NCI-H2081 treated with DMSO at 0.1 percent for 48 hours (cell line): ENCODE data around the gene C1orf116.

ENCODE experiments used
- DNase-seq: peaks from one replicate; lab custom pipeline; 2025; lab: John Stamatoyannopoulos, UW

Gene C1orf116

DNA sequence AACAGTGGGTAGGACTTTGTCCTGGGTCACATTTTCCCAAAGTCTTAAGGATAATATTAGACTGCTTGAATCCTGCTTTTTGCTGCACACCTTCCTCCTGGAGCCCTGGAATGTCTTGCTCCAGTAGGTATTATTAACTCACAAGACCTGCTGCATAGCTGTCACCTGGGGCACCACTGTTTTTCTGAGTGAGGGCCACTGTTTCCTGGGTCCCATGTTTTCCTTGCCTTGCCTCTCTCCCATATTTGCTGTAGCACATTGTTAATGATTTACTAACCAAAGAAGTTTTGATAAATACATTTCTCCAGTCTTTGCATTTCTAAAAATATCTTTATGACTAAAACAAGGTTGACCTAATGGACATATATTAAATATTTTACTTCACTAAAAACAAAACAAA is 39.8 kb downstream of the C1orf116 start:
- DNase-seq = no peak

DNA sequence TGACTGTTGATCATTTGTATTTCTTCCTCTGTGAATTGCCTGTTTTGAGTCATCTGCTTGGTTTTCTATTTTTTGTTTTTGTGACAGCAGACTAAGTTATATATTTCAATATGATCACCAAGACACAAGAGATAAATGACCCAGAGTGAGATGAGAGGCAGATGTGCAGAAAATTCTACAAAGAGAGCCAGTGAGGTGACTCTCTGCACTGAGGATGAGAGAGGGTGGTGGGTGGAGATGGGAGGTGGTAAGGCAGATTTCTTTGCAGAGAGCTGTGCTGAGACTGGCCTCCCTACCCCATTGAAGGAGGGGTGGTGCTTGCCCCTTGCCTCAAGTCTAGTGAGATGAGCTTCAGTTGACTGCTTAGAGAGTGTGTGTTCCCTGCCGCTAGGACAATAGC is 44.7 kb downstream of the C1orf116 start:
- no peak for DNase-seq

DNA sequence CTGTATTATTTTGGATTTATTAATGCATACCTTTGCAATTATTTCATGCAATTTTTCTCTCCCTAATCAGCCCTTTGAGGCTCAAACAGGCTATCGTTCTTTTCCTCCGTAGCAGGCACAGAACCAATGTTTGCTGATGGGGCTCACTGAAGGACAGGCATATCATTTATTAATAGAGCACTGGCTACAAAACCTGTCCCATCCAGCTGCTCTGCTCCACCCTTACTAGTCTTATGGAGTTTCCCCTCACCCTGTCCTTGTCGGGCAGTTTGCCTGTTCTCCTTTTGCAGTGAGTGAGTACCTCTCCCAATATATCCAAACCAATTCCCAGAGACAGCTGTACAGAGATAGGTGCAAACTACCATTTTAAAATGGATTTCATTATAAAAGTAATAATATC is 45.7 kb downstream of the C1orf116 start:
- DNase-seq = no peak

DNA sequence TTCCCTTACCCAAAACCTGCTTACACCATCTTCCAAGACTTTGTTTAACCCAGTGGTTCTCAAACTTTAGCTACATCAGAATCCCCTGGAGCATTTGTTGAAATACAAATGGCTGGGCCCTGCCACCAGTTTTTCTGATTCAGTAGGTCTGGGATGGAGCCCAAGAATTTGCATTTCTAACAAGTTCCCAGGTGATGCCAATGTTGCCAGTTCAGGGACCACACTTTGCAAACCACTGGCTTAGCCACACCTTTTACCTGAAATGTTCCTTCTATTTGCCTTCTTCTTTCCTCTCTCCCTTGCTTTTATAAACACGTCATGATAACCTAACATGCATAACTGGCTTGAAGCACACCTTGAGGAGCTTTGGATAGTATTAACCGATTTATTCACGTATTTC is 46.2 kb downstream of the C1orf116 start:
- no peak for DNase-seq

DNA sequence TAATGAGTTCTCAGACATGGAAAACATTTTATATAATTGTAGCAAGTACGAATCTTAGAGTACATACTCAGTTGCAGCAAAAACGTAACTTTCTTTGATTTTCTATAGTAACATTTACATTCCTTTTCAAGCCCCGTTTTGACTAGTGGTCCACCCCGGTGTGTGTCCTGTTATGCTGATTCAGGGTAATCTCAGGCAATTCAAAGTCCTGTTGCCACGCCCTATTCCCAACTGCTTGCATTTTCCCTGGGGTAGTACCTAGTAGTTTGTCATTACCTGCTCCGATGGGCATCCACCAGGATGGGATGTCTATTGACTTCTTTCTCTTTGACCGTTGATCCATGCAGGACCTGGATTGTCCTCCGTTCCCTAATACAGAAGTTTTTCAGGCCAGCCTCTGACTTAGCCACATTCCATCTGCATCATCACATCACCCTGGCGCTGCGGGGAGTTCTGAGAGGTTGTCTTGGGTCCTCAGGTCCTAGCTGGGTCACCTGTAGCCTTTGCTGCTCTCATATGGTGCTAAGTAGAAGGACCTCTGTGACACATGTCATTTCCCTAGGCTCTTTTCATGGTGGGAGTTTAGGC is 47.3 kb downstream of the C1orf116 start:
- no peak for DNase-seq

DNA sequence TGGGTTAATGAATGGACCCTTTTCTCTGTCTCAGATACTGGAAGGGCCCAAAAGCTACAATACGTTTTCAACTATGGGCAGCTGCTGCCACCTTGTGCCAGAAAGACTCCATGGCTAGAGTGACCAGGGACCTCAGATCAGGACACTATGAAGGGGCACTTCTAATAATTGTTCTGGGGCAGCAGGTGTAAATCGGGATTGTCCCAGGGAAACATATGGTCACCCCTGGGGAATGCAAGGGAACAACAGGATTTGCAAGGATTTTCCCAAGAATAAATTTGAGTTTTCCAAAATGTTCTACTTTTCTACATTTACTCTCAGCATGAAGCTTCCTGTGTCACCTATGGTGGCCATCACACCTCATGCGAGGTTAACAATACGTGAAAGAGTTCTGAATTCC is 50.3 kb downstream of the C1orf116 start:
- DNase-seq = no peak

DNA sequence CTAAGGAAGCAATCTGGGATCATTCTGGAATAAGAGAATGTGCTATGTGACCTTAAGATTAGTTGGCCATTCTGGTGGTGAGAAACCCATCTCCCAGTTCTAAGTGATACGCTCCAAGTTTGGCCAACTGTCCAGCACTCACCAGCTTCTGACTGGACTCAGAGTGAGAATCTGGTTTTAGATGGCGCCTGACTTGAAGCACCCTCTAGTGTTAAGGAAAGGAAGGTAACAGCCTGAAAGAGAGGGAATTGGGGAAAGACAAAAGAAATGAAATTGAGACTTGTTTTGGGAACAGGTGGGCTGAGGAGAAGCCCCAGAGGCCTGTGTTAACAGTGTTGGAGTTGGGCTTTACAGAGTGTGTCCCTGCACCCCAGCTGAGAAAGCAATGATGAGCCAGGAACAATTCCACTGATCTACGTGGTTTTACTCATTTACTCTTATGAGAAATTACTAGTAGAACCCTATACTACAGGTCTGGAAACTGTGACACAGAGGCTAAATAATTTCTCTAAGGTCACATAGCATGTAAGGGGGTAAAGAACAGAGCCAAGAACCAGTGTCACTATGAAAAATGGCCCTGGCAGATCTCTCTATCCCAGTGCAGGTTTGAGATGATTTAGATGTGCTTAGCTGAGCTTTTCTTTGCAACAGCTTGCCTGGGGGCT is 53.0 kb downstream of the C1orf116 start:
- DNase-seq = no peak

DNA sequence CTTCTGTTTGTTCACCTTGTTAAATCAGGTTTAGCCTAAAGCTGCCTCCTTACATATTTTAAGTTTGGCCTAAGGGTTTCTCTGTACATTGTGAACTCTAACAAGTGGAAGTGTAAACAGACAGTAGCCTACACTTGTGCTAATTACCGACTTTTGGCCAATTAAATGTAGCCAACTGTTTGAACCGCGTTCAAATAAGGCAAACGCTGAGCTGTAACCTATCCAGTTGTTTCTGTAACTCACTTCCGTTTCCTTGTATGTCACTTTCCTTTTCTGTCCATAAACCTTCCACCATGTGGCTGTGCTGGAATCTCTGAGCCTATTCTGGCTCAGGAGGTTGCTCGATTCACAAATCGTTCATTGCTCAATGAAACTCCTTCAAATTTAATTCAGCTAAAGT is 54.3 kb downstream of the C1orf116 start:
- DNase-seq = no peak

DNA sequence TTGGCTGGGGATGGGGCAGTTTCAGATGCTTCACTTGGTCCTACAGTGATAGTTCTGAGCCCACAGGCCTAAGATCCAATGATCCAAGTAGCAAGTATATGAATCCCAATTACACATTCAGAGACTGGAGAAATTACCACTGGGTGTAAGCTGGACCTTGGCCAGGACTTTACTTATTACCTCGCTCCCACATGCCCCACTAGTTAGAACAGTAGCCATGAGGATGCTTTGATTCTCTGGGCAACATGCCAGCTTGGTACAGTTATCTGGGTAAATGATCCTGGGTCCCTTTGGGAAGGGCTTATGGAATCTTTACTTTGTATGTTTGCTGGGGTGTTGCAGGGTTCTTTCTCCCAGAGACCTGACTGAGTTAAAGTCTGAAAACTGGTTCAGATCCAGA is 57.2 kb downstream of the C1orf116 start:
- DNase-seq = no peak

DNA sequence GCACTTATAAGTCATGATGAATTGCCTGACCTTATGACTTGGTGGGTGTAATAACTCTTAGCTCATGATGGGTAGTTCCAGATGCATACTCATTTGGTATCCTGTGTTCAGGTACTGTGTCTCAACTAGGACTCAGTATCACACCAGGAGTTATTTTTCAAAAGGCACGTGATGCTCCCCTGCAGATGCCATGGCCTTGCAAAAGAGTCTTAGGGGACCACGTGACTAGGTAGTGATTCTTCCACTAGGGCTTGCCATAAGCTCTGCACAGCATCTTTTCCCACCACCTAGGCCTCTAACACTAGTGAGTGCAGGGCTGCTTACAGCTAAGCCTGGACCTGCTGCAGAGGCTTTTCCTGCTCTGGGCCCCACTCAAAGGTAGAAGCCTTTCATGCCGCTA is 58.4 kb downstream of the C1orf116 start:
- no peak for DNase-seq

DNA sequence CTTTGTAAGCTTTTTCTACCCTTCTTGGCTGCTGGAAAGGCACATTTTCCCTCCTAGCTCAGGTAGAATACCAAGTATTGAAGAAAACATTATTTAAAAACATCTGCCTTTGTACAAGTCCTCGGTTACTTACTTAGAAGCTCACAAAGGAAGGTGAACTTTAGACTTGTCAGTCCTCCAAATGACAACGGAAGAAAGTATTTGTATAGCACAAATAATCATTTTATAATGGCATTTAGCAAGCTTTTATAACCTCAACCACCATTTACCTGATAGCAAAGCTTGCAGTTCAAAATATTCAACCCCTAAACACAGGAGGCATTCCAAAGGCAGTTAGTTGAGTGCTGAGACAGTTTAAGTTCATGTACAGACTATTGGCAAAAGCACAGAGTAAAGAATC is 59.8 kb downstream of the C1orf116 start:
- no peak for DNase-seq

DNA sequence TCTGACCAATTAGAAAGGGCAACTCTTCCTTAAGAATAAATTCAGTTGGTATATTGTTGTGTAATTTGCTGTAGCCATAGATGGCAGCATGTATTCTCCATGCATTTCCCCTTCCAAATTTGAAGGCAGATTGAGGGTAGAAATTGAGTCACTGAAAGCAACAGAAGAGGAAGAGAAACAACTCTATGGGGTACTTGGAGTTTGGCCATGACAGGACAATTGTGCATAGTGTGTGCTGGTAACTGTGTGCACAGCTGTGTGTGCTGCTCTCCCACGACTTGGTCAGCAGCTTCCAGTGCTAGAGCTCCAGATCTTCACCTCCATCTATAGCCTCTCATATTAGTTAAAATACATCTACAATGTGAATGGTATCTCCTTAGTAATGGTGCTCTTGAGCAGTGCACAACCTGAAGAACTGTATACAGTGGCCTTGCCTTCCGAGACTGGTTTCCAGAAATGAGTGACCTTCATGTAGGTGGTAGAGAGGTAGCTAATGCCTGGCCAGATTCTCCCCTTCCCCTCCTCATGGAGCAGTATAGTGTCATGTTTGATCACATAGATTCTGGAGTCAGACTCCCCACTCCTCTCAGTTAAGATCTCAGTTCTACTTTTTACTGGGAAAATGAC is 61.4 kb downstream of the C1orf116 start:
- no peak for DNase-seq

DNA sequence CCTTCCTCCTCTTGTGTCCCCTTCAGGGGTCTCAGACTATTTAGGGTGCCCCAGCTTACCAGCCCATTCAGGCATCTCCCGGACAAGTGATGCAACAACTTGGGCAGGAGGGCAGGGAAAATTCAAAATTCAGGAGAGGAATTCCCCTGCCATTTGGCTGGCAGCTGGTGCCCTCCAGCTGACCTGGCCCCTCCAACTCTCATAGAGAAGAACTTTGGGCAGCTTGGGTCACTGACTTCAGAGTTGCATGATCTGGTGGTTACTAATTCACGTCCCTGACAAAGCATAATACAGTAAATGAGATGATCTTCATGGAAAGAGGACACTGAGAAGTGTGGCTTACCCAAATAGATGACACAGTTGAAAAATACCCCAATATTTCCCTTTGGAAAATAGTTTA is 62.1 kb downstream of the C1orf116 start, which contains the start of gene FCAMR:
Gene FCAMR (minus strand): TSS at position 15 of the 400 bp plus-strand sequence. CDS start 335 bp downstream, outside the sequence.
- no peak for DNase-seq

DNA sequence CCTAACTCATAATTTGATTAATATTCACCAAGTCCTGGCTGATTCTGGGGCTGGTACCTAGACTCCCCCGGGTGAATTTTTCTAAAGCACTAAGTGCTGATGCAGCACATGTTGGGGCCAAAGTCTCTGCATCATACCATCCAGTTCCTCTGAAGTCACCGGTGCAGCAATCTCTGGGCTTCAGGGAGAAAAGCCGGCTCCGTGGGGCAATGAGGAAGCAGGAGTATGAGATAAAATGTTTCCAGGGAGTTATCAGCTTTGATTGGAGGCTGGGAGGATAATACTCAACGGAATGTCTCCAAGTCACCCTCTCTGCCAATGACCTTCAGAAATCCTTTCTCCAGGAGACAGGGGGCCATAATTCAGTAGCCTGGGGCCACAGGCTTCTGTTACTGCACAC is 63.5 kb downstream of the C1orf116 start:
- no peak for DNase-seq
